ENCODE data around the gene USP2.

- TF ChIP-seq, protein P1, sequence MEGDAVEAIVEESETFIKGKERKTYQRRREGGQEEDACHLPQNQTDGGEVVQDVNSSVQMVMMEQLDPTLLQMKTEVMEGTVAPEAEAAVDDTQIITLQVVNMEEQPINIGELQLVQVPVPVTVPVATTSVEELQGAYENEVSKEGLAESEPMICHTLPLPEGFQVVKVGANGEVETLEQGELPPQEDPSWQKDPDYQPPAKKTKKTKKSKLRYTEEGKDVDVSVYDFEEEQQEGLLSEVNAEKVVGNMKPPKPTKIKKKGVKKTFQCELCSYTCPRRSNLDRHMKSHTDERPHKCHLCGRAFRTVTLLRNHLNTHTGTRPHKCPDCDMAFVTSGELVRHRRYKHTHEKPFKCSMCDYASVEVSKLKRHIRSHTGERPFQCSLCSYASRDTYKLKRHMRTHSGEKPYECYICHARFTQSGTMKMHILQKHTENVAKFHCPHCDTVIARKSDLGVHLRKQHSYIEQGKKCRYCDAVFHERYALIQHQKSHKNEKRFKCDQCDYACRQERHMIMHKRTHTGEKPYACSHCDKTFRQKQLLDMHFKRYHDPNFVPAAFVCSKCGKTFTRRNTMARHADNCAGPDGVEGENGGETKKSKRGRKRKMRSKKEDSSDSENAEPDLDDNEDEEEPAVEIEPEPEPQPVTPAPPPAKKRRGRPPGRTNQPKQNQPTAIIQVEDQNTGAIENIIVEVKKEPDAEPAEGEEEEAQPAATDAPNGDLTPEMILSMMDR (IDR thresholded peaks at IDR 0.05), result no peak
- TF ChIP-seq POLR2A (IDR thresholded peaks at IDR 0.05), result no peak
Measured at GRCh38 chr11:119377961-119378667, 3.4 kb downstream of the USP2 start.
